Activated gamma-delta T cell treated with anti-CD3 and anti-CD28 coated beads, Interleukin-2, amount 50 U/mL, for 16 hours (primary cell): ENCODE results near the gene ZNF236.
"Not testable (repeated sequence)": the region's sequence is repeated elsewhere in the genome, so short reads cannot be mapped to it uniquely, and the experiment has no call there.

Source experiments
- DNase-seq: peaks from one replicate; pipeline ENCODE4 v3.0.0-alpha.2; 2020; ENCODE audit warnings: low read depth

The ZNF236 gene

DNA sequence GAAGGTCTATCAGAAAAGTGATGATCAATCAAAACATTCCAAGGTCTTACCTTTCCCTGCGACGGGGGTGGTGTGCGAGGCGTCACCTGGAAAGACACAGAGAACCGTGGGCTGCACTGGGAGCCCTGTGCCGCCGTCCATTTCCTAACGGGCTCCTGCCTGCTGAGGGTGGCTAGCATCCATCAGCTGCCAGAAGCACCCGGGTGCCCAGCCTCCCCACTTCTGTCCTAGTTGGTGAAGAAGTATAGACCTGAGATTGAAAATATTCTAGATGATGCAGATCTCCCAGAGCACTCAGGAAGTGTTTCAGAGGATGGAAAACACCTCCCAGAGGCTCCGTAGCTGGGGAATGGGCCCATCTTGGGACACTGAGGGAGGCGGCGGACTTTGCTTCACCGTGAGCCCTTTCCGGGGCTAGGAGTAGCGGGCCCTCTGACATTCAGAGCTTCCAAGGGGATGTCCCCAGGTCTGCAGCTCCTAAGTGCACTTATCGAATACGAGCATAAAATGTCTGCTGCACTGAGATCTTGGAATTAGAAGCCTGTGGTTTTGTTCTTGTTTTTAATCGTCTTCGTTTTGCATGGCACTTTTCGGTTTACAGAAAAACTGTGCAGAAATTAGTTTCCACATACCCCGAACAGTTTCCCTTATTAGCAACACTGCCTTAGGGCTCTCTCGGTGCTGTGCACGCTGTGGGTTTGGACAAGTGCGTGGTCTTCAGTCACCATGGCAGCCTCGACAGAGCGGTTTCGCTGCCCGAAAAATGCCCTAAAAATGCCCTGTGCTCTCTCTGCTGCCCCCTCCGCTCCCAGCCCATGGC lies 166.7 kb downstream of the ZNF236 start:
- no peak for DNase-seq

GRCh38 chr18:76989647-76990190 lies 167.4 kb downstream of the ZNF236 start:
- DNase-seq, result no peak

DNA sequence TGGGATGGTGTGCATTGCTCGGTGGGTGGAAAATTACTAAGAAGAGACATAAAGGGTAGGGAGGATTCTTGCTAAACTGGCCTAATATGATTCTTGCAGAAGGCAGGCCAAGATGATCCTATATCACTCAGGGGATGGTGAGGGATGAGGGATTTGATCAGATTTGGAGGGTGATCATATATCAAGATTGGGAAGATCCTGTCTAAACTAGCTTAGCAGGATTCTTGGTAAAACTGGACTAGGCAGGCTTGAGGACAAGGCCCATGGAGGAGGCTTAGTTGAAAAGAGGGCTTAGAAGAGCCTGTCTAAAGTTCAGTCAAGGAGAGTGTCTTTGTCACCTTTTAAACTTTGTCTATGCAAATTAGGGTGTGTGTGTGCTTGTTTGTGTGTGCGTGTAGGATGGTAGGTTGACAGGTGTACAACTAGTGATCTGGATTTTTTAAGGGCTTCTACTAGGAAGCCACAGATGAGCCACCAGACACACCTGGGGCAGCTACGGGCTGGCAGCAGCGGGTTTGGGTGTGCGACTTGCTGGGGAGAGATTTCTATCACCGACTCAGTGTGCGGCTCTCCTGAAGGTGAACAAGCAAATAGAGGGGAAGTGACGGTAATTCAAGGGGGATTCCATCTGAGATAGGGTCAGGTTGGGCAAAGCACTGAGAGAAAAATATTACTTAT lies 168.1 kb downstream of the ZNF236 start:
- not testable (repeated sequence) for DNase-seq

DNA sequence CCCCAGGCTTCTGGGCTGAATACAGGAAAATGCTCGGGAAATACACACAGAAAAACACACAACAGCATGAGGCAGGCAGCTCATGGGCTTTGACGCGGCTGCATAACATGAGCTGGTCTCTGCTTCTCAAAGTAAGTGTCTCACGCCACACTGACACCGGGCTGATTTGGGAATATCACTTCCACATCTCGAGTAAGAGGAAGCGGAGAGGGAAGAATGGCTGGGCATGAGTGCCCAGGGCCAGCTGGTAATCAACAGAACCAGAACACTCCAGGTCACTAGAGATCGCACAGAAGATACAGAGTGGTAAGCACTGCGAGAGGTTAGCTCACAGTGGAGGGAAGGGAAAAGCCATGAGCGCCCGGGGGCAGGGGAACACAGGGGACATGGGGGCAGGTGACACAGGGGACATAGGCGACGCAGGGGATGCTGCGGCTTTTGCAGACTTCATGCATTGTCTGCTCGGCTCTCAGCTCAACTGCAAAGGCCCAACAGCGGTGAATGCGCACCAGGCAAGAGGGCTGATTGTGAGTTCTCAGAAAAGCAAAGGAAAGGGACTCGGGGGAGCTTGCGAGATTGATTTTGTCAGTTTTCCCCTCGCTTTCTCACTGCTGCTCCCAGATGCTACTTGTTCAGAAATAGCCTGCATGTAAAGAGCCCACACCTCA lies 168.8 kb downstream of the ZNF236 start:
- no peak for DNase-seq

DNA sequence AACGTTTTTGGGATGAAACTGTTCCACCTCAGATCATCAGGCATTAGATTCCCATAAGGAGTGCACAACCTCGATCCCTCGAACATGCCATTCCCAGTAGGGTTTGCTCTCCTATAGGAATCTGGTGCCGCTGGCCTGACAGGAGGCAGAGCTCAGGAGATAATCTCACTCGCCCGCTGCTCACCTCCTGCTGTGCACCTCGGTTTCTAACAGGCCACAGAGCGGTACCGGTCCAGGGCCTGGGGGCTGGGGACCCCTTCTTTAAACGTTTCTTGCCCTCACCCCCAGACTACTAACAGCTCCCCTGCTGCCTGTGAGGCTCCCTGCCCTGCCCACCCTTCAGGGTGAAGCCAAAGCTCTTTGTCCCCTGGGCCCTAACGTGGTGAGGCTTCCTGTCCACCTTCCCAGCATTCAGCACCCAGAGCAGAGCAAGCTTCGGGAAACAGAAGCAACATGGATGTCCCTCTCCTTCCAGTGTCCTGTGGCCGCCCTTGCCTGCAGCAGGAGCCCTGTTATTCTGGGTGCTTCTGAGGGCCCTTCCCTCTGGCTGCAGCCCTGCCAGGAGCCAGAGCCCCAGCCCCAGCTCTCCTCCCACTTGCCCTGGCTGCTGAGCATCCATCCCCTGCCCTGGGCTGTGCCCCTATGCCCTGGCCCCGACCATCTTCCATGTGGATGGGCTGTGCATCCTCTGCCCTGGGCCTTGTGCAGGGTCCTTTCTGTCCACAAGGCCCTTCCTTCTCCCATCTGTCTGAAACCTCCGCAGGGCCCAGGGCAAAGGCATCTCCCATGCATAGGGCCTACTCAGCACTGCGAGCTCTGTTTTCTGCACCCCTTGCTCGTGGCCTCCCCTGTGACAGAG lies 170.1 kb downstream of the ZNF236 start:
- no peak for DNase-seq

DNA sequence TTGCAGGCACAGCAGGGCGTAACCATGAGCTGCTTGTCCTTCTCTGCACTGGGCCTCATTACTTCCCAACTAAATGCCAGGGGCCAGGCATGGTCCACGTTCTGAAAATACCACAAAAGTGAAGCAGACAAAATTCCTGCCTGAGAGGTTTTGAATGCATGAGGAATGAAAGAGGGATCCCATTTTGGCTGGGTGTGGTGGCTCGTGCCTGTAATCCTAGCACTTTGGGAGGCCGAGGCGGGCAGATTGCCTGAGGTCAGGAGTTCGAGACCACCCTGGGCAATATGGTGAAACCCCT lies 170.7 kb downstream of the ZNF236 start:
- DNase-seq, result no peak

- no peak for DNase-seq
These were observed 171.2 kb downstream of the ZNF236 start for GRCh38 chr18:76993573-76993972.

DNA sequence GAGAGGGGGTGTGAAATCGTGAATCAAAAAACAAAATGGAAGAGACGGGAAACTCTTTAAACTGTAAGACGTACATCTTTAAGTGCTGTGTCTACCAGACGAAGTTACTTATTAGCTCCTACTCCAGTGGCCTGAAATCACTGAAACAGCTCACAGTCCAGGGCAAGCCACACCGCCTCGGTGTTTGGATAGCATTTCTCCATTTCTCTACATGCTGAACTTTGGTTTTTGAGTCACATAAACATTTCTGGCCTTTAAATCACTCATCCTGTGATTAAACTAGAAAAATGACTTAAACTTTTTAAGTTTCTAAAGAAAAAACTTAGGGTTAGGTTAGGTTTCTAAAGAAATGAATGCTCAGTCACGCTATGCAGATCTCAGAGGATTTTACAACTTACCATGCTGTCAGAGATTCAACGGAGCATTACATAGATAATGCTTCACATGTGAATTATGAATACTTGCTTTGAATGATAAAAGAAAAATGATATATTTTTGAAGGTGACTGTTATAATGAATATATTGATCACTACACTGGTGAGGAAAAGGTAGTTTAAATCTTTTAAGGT lies 171.8 kb downstream of the ZNF236 start:
- DNase-seq, result no peak

DNA sequence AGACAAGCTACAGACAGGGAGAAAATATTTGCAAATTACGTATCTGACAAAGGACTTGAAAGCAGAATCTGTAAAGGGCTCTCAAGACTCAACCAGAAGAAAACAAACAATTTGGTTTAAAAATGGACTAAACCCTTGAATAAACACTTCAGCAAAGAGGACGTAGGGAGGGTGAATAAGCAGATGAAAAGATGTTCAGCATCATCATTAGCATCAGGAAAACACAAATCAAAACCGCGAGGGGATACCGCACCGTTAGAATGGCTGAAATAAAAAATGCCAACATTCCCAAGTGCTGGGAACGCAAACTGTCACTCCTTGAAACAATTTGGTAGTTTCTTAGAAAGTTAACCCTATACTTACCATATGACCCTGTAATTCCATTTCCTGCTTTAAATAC lies 173.5 kb downstream of the ZNF236 start:
- DNase-seq, result no peak

DNA sequence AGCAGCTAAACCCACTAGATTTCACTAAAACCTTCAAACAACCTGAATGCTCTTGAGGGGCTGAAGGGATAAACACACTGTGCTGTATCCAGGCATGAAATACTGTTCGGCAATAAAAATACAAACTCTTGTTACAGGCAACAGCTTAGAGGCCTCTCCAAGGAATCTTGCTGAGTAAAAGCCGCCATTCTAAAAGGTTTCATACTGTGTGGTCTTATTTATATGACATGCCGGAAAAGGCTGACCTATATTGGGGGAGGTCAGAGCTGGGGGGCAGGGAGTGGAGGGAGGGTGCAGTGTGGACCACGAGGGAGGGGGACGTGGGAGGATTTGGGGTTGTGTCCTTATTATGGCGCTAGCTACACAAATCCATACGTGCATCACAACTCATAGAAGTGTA lies 174.1 kb downstream of the ZNF236 start:
- no peak for DNase-seq

DNA sequence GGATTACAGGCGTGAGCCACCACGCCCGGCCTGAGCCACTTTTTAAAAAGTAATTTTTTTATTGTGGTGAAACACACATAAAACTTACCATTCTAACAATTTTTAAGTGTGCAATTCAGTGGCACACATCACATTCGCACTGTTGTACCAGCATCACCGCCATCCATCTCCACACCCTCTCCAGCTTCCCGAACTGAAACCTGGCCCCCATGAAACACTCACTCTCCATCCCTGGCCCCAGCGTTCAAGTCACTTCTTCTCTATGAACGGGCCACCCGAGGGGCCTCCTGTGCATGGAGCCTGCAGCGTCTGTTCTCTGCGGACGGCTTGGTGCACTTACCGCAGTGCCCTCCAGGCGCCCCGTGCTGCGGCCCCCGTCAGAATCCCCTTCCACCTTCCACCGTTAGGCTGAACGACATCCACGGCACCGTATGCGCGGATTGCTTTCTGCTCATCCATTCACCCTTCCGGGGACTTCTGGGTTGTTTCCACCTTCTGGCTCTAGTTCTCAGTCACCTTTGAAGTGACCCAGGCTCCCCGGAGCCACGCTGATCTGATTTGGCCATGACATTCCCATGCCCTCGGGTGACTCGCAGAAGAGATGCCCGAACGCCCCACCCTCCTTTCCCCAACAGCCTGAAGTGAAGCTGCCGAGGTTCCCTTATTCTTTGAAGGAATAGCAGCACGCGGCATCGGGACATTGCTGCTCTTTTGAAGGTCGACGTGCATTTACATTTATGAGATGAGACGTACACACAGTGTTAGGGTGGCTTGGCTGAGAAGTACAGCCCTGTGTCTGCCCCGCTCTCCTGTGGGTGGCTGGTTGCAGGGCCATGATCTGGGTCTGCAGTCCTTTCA lies 175.8 kb downstream of the ZNF236 start:
- no peak for DNase-seq

DNA sequence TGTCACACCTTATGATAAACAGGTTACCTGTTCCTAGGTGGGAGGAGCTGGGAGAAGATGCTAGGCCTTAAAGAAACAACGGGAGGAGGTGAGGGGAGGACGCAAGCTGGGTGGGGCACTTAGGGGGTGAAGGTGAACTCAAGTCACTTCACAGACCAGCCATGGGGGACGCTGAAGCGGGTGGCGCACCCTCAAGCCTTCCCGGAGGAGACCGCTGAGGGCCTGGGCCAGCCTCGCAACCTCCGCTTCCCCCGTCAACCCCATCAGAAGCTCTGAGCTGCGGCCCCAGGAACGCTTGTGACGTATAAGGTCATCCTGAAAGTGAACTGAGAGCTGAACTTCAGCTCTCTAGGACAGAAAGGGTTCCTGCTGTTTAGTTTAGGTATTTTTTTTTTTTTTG lies 176.7 kb downstream of the ZNF236 start:
- no peak for DNase-seq

GRCh38 chr18:77000527-77000926 lies 178.2 kb downstream of the ZNF236 start:
- DNase-seq, result peak; percentile 19

GRCh38 chr18:77001041-77001440 lies 178.7 kb downstream of the ZNF236 start:
- no peak for DNase-seq

DNA sequence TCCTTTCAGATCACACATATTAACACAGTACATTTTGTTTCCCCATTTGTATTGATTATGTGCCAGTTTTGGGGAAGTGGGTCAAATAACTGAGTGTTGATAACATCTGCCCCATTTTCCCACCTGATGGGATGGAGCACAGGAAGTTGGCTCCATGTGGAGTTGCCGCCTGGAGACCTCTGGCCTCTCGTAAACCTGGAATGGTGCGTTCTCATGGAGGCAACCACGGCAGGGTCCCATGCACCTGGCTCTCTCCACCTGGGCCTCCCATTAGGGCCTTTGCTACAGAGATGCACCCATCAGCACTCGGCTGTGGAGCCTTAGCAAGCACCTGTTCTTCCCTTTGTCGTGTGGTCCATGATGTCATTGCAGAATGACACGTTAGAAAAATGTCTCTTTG lies 179.6 kb downstream of the ZNF236 start:
- no peak for DNase-seq

DNA sequence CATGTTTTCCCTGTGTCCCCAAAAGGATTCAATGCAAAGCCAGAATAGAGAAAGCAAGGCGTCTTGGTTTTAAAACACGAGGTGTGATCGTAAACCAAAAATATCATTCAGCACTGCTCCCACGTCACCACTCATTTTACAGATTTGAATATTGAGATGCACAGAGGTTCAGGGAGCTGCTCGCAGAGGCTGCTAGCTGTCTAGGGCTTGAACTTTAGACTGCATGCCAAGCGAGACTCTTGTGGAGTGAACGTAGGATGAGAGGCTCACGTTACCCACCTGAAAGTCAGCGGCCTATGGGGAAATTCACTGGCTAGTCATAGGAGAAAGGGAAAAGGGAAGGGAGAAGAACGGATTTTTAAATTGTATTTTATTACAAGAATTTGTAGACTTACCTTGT lies 180.1 kb downstream of the ZNF236 start:
- no peak for DNase-seq

DNA sequence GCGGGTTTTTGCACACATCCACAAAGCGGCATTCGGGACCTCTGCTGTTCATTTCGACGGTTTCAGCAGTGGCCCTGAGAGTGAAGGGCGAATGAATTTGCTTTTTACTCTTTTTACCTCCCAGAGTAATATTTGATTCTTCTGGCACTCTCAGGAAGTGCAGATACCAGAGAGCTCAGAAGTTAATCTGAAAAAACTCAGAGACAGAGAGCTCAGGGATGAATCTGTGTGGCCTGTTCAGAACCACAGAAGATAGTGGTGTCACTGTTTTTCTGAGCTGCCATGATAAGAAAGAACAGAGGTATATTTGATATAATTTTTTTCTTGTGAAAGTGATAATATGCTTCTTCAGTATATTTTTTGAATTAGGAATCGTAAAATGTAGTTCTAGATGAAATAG lies 181.0 kb downstream of the ZNF236 start:
- no peak for DNase-seq

DNA sequence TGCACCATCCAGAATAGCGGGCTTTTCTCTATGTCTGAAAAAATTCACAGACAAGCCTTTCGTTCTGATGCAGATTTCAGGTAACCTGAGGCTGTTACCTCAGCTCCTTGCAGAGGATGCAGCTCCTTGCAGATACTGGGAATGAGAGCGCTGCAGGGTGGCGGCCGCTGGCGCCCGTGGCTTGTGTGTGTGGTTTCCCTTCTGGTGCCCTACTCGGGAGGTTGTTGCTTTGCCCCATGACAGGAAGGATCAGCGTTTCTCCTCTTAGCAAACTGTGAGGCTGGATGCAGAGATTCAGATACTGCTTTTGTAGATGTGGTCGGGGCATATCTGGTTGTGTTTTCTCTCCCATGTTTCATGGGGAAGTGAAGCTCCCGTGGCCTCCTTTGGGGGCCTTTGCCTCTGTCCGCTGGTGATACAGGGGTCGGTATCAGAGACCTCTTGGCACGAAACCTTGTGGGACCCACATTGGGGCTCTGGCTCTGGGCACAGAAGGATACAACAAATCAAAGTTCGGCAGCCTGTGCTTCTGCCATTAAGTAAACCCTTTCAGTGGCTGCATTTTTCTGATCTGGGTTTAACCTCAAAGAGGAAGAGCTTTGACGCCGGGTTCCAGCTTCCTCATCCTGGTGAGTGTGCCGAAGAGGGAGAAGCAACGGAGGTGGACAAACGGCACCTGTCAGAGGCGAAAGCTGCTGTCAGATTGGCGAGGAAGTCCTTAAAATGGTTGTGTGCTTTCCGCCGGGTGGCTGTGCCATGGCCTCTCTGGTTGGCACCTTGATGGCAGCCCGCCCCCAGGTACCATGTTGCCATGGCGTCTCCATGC lies 182.4 kb downstream of the ZNF236 start:
- no peak for DNase-seq

GRCh38 chr18:77005651-77006195 lies 183.4 kb downstream of the ZNF236 start:
- DNase-seq, result no peak
